CD4-positive, alpha-beta T cell treated with Interleukin-15 for 1 hour (primary cell): ENCODE measurements around the gene CYTH1.
A peak's percentile ranks its signal among the peaks of the same experiment; 100 is the strongest.

Experiments used
- DNase-seq: peaks from one replicate; pipeline ENCODE4 v3.0.0-alpha.2; 2020

CYTH1 gene

DNA sequence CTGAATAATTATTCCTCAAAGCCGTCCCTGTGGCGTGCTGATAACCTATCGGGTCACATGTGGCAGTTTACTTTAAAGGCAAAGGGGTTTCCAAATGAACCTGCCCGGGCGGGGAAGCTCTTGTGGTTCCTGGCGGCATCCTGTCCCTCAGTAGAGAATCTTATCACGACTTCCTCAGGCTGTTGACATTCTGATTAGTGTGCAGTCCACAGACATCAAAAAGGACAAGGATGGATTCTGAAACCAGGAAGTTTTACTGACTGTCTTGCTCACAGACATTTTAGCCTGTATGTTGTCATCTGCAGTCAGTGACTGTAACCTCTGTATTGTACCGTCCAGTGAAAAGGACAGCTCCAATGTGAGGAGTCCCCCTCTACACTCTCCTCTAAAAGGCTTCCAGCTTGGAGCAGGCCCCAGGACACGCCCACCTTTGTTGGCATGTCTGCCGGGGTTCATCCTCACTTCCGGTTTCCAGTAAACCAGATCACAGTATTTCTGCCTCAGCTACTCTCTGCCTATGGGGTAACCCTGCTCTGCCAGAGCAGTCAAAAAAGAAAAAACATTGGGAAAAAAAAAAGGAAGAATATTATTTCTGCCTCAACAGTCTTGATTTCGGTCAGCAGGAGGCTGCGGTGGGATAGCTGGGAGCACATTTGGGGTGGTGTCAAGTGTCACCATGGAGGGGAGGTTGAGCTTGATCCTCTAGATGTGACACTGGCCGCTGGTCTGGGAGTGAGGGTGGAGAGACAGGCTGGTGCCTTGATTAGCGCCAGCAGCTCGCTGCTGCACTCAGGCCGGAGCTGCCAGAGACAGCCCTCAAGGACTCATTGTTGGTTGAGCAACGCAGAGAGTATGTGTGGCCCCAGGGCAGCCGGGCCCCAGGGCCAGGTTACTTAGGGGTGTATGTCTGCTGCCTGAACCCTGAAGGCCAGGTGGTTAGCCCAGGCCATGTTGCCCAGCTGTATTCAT, 115.8 kb downstream of the CYTH1 start:
- DNase-seq = peak; percentile 42

DNA sequence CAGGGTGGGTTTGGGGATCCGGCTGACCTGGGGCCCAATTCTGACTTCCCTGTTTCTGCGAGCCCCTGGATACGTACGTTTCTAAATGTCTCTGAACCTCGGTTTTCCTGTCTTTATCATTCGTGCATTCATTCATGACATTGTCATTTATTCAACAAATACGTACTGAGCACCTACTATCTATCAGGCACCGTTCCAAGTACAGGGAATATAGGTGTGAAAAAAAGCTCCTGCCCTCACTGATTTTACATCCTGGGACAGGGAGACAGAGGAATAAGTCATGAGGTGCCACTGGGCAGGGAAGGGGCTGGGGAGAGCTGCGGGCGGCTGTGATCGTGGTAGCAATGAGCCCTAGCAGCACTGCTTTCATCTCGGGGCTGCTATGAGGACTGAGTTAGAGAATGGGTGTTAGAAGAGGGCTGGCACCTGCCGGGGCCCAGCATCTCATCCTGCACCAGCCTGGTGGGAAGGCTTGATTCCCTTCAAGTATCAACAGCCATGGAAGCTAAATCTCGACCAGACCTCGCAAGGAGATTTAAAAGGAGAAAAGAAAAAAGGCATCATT, 116.6 kb downstream of the CYTH1 start:
- no peak for DNase-seq

DNA sequence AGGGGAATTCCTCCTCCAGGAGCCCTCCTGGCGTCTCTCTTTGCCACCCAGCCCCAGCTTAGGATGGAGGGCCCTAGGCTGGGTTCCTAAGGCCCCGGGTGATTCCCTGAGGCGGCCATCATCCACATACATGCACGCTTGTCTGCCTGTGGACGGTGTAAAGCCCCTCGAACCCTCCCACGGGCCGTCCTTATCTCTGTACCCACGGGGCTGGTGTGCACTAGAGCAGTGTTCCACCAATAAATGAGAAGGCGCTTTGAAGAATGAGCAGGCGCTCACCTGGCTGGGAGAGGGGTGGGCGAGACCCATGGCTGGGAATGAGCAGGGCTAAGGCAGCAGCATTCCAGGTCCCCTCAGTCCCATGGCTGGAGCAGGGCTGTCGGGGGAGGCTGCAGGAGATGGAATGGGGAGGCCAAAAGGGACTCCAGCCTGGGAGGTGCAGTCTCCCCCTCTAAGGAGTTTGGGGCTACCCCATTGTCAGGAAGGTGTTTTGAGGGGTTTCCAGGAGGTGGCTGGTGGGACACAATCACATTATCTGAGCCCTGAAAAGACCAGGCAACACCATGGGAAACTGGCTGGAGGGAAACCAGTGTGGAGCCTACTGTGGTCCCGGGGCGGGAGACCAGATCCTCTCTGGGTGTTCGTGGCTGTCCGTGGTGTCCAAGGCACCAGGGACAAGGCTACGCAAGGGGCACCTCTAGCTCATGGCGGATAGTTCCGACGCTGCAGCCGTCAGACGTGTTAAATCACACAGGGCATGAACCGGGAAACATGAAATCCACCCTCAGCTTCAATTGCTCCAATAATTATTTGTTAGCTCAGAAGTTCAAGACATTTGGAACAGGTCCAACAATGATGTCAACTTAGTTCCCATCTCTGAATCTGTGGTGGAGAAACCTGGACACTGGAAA, 117.3 kb downstream of the CYTH1 start:
- no peak for DNase-seq

DNA sequence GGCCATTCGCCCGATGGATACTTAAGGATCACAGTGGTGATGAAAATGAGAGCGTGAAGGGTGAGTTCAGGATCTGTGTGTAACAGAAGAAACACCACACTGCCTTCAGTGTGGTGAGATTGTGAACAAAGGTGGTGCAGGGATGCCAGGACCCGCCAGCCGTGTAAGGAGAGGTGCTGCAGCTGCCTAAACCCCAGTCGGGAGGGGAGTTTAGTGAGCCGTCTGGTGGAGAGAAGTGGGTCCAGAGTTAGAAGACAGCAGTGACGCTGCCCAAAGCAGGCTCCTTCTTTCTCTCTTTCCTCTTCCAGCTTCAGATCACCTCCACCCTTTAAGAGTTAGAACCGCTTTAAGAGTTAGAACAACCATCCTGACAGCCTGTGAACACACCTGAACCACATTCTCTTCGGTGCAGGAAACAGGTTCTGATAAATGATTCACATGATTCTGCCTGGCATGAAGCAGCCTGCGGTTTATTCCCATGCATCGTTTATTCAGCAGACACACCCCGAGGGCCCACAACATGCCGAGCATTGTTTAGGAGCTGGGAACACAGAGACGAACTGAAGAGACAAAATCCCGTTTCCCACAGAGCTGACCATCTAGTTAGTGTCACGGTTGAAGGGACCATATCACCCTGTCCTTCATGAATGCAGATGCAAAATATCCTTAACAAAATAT, 120.8 kb downstream of the CYTH1 start:
- no peak for DNase-seq

DNA sequence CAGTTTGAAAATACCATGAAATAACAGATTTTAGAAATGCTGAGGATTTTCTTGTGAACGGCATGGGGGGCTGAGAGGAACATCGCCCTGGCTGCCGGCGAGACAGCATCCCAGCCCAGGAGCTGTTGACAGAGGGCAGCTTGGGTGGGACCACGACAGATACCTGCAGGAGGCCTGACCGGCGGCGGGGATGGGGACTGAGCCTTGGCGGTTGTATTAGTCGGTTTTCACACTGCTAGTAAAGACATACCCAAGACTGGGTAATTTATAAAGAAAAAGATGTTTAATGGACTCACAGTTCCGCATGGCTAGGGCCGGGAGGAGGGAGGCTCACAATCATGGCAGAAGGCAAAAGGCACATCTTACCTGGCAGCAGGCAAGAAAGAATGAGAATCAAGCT, 122.5 kb downstream of the CYTH1 start:
- no peak for DNase-seq

DNA sequence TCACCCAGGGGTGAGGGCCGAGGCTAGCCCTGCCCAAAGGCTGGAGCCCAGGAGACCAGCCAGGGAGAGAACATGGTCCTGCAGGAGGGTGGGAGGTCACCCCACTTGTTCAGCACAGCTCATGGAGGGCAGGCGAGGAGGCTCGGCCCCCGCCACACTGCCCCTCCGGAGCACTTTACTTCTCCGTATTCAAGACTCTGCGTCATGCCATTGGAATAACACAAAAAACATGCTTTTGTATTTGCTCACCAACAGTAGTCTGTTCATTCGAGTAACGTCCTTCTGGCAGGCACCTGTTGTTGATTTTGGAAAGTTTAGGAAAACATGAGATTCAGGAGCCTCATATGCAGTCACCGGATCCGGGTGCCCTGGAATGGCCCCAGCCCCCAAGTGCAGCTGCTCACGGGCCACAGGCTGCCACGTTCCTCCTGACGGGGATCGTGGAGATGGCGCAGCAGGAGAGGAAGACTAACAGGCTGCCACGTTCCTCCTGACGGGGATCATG, 123.7 kb downstream of the CYTH1 start:
- DNase-seq = no peak

DNA sequence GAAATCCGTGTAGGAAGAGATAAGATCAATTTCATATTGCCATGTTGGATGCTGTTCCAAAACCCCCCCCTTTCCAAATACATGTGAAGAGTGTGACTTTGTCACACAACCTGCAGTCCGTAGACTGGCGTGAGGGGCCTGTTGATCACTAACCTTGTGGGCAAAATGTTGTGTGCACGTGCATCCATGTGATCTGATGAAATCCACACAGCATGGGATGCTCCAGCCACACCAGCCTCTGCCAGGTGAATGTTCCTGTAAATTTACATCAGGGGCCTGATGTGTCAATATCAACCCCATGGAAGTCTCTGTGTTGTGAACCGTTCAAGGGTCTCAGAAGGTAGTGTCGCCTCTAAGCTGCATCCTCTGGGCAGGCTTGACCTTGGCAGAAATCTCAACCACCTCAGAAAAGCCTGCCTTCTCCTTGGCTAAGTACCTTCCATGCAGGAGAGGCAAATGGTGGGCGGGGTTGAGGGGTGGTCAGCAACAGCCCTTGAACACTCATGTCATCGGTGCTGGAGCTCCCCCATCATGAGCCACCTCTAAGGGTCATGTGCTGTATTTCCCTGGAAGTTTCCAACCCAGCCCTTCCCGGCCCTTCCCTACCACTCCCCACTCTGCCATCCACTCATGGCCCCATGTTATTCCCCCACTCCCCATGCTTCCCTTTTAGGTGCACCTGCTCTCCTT, 126.7 kb downstream of the CYTH1 start:
- DNase-seq = no peak

DNA sequence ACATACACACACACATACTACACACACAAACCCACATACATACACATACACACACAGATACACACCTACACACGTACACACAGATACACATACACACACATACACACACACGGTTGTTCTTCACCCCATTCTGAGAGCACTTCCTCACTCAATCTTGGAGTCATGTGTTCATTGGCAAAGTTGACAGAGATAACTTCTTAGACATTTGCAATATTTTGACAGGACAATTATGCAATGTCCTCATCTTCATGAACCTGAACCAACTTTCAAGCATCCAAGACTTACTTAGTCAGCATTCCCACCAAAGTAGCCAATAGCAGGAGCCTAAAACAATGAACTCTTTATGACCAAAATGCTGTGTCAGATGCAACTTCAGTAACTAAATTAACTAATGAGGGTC, 127.7 kb downstream of the CYTH1 start:
- no peak for DNase-seq

DNA sequence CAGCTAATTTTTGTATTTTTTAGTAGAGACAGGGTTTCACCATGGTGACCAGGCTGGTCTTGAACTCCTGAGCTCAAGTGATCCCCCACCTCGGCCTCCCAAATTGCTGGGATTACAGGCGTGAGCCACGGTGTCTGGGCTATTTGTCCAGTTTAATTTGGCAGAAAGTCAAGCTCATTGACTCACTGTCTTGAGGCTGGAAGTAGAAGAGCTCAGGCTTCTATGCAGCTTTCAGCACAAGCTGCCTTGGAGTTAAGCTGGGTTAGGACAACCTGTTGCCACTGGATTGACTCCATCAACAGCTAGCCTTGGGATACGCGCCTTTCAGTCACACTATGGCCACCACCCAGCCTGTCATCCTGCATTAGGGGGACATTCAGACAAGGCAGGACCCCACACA, 128.7 kb downstream of the CYTH1 start:
- no peak for DNase-seq

DNA sequence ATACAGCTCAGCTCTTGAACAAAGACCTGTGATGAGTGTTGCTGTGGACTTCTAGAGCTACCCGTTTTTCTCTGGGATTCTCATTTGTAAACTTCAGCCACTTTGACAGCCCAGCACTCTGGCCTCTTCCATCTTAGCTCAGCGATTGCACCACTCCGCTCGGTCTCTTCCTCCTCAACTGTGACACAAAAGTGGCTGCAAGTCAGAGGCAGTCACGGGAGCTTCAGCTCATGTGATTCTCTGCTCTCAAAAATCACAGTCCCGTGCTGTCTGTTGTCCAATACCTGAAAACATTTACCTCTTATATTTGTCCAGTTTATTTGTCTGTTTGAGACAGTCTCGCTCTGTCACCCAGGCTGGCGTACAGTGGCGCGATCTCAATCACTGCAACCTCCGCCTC, 129.2 kb downstream of the CYTH1 start:
- DNase-seq = peak; percentile 47

DNA sequence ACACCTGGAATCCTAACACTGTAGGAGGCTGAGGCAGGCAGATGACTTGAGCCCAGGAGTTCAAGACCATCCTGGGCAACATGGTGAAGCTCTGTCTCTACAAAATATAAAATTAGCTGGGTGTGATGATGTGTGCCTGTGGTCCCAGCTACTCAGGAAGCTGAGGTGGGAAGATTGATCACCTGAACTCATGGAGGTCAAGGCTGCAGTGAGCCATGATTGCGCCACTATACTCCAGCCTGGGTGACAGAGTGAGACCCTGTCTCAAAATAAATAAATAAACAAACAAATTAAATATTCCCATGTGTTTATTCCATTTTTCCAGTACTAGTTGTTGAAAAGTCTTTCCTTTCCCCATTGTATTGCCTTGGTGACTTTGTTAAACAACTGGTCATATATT, 130.0 kb downstream of the CYTH1 start:
- no peak for DNase-seq

DNA sequence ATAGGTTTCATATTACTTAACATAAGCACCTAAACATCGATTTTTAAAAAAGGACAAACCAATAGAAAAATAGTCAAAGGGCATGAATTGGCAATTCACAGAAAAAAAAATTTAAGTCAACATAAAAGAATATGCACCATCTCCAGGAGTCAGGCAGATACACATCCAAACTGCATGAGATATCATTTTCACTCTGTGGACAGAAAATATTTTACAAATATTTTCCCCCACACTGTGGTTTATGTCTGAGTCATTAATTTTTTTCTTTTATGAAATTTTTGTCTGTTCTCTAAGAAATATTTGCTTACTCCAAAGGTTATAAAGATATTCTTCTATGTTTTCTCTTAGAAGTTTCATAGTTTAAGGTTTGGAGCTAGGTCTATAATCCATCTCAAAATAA, 130.5 kb downstream of the CYTH1 start:
- no peak for DNase-seq

DNA sequence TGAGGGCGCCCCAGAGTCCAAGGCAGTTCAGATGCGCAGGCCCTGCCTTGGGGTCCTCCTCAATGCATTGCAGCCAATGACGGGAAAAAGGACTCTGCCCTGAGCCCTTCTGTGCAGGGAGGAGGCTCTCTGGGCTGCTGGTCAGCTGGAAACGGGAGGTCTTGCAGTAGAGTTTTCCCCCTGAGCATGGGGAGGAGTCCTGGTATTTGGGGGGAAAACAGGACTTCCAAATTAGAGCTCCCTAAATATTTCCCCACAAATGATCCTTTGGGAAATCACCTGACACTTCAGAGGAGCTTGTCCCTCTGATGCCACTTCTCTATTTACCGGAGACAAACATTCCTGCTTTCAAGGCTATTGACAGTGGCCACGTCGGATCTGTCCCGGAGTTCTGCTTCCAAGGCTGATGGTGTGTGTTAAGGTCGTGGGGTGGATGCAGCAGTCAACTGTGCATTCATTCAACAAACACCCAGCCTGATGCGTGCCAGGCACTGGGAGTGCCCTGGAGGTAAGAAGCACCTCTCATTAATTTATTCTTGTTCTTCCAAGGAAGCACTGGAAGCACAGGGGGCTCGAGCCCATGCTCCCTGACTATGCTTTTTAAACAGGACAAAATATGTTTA, 131.9 kb downstream of the CYTH1 start:
- DNase-seq = no peak

DNA sequence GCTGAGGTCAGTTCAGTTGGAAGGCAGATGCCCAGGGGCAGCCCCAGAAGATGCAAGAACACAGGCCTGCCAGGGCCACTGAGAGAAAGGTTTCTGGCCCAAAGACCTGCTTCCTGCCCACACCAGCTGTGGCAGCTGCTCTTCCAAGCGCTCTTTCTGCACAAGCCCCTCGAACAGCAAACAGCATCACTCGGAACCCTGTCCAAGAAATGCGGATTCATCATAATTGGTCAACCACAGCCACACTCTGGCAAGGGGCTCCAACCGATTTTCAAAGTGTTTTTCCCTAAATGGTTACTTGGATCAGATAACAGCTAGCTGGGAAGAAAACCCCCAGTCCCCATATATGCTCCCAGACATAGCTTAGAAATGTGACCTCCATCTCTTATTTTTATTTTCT, 133.8 kb downstream of the CYTH1 start:
- no peak for DNase-seq

DNA sequence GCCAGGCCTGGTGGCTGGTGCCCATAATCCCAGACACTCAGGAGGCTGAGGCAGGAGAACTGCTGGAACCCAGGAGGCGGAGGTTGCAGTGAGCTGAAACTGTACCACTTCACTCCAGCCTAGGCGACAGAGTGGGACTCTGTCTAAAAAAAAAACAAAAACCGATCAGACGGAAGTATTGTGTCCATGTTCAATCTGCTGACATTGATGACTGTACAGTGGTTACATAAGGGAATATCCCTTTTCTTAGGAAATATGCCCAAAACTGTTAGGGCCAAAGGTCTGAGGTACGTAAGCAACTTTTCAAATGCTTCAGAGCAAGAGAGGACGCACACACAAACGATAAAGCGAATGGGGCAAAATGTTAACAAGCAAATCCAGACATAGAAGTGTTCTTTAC, 135.0 kb downstream of the CYTH1 start:
- DNase-seq = no peak

DNA sequence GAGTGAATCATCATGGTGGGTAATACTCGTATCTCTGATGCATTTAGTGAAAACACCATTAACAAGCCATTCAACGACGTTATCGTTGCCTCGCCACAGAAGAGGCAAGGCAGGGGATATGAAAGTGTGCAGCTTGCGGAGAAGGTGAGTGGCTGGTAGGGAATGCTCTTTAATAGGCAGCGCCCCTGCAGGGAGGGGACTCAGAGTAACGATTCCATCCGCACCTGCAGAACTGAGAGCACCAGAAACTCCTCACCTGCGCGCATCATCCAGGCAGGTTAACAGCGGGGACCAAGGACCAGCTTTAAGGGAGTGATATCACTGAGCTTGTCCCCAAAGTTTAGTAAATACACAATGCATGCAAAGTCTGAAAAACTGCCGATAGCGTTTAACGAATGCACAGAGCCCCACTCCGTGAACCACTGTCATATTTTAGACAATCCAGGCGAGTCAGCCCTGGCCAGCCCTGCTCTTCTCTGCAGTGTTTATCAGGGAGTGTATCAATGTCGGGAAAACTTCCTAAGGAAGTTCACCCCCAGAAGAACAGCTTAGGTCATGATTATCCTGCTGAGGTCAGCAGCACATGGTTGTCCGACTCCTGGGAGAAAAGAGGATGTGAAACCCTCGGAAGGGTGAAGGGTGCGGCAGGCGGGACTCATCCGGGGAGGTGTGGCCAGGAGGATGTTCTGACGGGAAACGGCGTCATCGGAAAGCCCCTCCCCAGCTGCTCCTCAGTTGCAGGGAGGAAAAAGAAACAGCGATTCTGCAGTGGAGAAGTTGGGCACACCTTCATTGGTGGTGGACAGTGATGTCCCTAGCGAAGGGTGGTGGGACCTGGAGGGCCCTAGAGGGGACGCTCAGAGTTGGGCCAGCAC, 136.4 kb downstream of the CYTH1 start:
- peak; percentile 89 for DNase-seq

DNA sequence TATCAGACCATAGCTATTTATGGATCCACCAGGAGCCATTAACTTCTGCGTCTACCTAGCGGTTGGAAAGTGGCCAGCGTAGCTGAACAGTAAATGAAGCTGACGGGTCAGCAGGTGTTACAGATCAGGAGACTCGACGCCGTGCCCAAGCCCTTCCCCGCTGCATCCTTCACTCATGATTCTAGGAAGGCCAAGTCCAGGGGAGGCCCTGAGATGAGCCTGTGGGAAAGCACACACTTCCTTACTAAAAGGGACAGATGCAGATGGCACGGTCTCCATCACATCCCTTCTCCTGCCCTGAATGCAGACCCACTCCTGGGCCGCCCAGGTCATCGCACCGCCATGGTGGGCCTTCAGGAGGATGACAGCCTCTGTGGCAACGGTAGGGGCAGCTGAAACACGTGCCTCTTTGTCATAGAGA, 137.1 kb downstream of the CYTH1 start:
- DNase-seq = no peak

DNA sequence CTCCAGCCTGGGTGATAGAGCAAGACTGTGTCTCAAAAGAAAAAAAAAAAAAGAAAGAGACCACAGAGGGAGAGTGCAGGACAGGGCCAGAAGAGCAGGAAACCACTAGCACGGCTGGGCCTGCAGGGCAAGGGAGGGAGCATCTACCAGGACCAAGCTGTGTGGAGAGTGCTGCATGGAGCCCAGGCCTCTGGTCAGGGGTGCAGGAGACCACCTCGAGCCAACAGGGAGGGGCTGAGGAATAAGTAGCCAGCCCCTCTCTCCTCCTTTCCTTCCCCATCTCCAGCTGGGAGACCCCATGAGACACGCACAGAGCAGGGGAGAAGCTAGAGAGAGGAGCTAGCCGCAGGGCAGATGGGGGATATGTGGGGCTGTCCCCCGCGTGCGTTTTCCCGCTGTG, 137.8 kb downstream of the CYTH1 start:
- DNase-seq = no peak

DNA sequence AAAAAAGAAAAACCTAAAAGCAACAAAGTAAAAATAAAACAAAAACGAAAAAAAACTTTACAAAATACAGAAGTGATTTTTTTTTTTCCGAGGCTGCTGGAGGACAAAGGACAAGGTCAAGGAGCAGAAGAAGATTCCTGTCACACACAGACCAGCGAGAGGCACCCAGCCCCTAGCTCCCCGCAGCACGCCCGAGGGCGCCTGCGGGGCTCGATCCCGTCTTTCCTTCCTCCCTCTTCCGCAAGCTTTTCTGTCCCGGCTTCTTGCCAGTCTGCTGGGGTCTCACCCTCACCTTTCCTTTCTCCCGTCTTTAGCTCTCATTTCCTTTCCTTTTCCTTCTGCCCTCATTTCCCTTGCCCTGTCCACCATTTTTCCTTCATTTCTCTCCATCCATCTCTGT, 138.7 kb downstream of the CYTH1 start:
- DNase-seq = no peak

DNA sequence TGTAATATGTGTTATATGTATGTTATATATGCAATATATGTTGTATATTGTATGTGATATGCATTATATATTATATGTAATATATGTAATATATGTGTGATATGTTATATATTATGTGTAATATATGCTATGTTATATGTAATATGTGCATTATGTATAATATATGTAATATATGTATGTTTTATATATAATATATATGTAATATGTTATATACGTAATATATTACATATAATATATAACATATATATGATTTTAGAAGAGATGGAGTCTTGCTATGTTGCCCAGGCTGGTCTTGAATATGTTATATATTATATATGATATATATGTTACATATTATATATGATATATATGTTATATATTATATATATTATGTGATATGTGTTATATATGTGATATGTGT, 139.4 kb downstream of the CYTH1 start:
- no peak for DNase-seq

DNA sequence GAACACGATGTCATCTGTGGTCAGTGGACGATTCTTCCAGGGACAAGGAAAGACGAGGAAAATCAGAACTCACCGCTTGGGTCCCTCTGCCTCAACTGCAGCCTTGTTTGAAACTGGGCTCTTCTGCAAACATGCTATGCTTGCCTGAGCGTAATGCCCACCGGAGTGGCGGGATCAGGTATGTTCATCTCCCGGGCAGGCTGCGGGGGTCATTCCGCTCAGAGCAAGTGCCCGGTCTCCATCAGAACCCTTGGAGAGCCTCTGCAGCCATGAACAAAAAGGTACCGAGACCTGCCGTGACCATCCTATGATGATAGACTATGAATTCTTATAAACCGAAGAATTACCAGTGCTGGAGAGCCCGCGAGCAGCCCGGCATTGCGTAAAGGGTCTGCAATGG, 140.4 kb downstream of the CYTH1 start:
- DNase-seq = no peak
